Stimulated activated CD4-positive, alpha-beta T cell treated with anti-CD3 and anti-CD28 coated beads, Interleukin-12 subunit alpha, Interleukin-12 subunit beta, amount 100 ng/mL, for 24 hours (primary cell): ENCODE measurements around the gene PHRF1.
"Not testable (repeated sequence)": the region's sequence is repeated elsewhere in the genome, so short reads cannot be mapped to it uniquely, and the experiment has no call there.

Source experiments
- DNase-seq, 2 experiments: peaks; one replicate each; pipeline ENCODE4 v3.0.0-alpha.2; 2020; ENCODE audit warnings: low read depth in 2 of 2

PHRF1 gene

DNA sequence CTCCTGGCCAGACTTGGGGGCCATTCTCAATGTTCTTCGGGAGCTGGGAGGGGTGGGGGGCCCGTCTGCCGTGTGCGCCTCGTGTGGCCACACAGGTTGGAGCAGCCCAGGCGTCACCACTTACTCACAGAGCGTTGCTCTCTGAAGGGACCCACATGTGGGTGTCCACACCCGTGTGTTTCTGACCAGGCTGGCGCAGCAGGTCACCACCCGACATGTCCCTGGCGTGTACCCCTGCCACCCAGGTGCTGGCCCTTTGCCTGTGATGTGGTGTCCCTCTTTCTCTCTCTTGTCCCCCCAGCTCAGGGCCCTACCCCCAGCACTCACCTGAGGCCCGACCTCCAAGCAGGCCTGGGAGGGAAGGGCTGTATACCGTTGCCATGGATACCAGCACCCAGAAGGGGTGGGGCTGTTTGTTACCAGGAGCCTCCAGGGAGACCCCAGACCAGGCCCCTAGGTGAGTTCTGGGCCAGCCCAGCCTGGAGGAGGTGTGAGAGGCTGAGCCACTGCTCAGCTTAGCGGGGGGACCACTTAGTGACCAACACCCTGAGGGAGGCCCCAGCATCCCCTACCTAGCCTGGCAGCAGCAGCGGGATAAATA is 17.1 kb upstream of the PHRF1 start:
- DNase-seq = no peak

DNA sequence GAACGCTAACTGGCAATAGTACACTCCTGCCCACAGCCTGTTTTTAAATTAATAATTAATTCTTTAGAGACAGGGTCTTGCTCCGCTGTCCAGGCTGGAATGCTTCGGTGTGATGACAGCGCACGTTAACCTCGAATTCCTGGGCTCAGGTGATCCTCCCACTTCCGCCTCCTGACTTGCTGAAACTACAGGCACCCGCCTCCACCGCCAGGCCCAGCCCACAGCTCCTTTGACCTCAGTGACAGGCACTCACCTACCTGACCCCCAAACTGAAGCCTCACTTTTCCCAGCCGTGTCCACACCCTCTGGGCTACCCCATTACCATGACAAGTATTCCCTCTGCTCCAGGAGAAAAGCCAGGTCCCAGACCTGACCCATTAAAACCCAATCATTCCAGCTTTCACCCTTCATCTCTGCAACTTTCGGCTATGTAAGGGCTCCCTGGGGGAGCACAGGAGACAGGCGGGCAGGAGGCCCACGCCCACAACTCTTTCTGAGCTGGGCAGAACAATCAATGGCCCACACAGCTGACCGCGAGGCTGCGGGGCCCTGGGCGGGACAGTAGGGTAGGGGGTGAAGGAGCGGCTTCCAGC is 16.5 kb upstream of the PHRF1 start:
- no peak for DNase-seq

DNA sequence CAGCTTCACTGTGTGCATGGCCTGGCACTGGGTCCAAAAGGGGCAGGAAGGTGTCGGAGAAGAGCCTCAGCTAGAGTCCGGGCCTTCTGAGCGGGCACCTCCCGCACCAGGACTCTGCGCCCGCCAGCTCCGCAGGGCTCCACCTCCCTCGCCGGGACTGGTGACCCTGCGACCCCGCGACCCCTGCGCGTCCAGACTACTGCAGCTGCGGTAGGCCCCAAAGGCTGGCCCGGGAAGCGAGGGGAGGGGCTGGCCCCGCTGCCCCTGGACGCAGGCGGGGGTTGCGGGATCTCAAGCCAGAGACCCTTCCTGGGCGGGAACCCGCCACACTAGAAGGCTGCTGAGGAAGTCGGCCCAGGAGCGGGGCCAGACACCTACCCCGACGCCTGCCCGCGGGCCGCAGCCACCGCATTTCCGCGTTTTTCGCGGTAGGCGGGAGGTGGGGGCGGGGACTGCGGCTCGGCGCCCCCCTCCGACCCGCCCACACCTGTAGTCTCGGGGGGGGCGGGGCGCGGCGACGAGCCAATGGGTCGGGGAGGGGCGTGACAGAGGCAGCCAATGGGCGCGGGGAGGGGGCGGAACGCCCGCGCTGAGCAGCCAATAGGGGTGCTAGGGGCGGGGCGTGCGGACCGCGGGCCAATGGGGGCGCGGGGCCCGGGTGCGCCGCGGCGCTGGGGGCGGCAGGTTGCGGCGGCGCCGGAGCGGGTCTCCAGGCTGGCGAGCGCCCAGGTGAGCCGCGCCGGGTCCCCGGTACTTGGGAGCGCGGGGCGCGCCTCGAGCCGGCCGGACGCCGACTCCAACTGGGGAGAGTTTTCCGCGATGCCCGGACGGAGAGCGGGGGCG is 15.7 kb upstream of the PHRF1 start, which contains the start of the genes LMNTD2 and RASSF7:
TSS of gene LMNTD2 (minus strand) at position 434 of the 843 bp plus-strand sequence. CDS start at position 412, 22 bp downstream.
TSS of gene RASSF7 (plus strand) at position 666 of the 843 bp plus-strand sequence. CDS start 799 bp downstream, outside the sequence.
- DNase-seq = peak; percentile 90 to 94

DNA sequence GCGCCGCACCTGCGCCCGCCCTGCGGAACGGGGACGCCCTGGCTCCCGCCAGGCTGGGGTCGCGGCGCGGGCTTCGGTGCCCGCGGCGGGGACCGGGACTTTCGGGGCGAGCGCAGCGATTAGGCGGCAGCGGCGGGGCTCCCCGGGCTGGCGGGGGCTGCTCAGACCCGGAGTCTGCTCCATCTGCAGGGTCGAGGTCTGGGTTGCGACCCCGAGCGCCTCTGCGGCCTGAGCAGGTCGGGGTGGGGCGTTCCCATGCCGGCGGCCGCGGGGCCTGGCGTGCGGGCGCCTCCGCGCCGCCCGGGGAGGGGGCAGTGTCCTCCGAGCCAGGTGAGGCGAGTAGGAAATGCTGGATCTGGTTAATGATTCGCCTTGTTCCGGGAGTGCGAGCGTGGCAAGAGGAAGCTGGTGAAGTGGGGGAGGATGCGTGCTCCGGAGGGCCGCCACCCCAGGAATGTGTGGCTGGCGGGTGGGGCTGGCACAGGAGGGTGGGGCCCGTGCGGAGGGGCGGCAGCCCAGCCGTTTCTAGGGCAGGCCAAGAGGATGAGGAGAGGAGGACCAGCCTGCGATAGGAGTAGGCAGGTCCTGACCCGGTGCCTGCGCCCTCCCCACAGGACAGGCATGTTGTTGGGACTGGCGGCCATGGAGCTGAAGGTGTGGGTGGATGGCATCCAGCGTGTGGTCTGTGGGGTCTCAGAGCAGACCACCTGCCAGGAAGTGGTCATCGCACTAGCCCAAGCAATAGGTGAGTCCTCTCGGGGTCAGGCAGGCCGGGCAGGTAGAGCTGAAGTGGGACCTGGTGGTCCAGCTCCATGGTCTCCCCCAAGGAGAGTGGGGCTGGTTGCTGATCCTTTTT is 14.9 kb upstream of the PHRF1 start:
- no peak for DNase-seq

DNA sequence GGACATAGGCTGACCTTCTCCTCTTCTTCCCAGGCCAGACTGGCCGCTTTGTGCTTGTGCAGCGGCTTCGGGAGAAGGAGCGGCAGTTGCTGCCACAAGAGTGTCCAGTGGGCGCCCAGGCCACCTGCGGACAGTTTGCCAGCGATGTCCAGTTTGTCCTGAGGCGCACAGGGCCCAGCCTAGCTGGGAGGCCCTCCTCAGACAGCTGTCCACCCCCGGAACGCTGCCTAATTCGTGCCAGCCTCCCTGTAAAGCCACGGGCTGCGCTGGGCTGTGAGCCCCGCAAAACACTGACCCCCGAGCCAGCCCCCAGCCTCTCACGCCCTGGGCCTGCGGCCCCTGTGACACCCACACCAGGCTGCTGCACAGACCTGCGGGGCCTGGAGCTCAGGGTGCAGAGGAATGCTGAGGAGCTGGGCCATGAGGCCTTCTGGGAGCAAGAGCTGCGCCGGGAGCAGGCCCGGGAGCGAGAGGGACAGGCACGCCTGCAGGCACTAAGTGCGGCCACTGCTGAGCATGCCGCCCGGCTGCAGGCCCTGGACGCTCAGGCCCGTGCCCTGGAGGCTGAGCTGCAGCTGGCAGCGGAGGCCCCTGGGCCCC is 14.1 kb upstream of the PHRF1 start:
- DNase-seq = no peak

DNA sequence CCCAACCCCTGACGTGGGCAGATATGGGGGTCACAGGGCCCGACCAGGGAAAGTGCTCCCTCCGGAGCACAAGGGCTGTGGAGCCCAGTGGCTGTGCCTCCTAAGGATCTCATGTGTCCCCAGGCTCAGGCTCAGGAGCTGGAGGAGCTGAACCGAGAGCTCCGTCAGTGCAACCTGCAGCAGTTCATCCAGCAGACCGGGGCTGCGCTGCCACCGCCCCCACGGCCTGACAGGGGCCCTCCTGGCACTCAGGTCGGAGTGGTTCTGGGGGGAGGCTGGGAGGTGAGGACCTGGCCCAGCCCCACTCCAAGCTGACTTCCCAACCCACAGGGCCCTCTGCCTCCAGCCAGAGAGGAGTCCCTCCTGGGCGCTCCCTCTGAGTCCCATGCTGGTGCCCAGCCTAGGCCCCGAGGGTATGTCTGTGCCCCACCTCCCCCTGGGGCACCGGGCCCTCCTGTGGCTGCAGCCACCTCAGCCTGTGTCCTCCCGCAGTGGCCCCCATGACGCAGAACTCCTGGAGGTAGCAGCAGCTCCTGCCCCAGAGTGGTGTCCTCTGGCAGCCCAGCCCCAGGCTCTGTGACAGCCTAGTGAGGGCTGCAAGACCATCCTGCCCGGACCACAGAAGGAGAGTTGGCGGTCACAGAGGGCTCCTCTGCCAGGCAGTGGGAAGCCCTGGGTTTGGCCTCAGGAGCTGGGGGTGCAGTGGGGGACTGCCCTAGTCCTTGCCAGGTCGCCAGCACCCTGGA is 13.0 kb upstream of the PHRF1 start:
- no peak for DNase-seq

DNA sequence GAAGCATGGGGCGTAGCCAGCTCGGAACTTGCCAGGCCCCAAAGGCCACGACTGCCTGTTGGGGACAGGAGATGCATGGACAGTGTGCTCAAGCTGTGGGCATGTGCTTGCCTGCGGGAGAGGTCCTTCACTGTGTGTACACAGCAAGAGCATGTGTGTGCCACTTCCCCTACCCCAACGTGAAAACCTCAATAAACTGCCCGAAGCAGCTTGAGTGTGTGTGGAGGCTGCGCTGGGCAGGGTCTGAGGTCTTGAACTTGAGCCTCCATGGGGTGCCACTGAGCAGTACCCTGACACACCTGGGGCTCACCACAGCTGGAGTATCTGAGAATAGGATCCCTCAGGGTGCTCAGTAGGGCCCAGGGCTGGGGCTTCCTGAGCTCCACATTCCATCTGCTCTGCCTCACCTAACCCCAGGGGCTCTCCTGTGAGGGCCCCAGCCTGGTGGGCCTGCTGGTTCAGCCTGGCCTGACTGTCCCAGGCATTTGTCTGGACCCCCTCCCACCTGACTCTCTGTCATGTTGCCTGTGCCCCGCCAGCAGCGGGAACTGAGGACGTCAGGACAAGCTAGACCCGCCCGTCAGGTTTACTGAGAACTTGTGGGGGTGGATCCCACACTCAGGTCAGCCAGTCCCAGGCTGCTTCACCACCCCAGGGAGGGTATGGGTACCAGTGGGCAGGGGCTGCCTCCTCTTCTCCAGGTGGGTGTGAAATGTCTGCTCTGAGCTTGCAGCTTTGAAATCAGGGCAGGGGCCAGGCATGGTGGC is 12.3 kb upstream of the PHRF1 start:
- DNase-seq = no peak

DNA sequence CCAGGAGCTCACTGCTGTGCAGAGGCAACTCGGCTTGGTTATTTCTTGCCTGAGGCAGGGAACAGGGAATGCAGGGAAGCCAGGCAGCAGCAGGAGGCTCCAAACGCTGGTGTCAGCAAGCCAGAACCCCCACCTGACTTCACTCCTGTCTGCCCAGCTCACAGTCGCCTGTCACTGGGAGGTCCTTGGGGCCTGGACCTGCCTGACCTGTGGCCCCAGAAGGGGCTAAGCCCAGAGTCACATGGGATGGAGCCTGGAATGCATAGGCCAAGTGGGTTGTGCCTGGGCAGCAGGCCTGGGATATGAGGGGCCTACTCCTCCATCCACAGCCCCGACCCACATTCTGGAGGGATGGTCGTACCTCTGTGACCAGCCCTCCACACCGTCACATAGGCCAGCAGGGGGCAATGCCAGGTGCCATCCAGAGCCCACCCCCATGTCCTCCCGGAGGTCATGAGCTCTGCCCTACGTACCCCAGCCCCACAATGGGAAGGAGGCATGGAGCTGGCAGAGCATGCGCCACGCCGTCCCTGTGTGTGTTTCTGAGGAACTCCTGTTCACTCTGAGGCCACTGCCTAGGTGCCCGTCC is 10.3 kb upstream of the PHRF1 start:
- DNase-seq = no peak

DNA sequence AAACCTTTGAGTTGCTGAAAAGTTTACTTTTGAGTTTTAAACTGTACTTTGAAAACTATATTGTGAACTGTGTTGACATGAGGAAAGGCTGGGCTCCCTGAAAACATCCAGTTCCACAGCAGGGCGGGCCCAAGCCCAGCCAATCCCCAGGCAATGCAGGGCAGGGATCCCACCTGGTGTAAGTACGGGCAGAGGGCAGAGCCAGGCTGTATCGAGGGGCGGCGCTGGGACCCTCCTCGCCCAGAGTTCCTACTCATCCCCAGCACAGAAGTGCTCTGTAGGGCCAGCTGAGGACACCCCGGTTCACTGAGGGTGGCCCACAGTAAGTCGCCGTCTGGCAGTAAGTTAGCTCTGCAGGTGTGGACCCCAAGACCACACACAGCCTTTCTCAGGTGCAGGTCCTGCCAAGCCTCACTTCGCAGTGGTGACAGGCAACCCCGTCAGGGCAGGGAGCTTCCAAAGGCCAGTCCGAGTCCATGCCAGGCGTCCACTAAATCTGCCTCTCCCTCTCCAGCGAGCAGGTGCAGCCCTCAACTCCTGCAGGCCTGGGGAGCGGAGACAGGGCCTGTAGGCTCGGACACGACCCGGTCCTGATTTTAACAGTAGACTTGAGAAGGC is 9.2 kb upstream of the PHRF1 start:
- no peak for DNase-seq

DNA sequence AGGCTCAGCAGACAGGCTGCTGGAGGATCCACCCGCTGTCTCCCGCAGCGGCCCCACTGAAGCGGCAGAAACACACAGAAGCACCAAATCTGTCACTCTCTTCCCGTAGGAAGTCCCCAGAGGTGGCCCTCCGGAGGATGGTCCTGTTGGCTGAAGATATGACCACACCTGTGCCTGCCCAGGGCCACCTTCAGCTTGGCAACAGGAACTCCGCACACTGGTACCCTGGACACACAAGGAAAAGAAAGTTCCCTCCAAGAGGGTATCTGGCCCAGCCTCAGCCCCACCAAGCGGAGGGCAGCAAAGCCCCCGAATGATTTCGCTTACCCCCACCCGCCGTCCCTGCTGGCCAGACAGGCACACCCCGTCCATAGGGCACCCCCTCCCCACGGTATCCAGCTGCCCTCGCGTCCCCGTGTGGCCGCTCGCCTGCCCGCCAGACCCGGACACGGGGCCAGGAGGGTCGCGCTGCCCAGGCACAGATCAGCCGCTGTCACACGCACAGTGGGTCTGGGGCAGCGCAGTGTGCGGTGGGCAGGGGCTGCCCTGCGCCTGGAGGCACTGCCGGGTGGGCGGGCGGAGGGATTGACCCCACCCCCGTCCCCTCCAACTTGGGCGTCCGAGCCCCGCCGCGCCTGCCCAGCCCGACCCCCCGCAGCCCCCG is 8.5 kb upstream of the PHRF1 start:
- DNase-seq = no peak

DNA sequence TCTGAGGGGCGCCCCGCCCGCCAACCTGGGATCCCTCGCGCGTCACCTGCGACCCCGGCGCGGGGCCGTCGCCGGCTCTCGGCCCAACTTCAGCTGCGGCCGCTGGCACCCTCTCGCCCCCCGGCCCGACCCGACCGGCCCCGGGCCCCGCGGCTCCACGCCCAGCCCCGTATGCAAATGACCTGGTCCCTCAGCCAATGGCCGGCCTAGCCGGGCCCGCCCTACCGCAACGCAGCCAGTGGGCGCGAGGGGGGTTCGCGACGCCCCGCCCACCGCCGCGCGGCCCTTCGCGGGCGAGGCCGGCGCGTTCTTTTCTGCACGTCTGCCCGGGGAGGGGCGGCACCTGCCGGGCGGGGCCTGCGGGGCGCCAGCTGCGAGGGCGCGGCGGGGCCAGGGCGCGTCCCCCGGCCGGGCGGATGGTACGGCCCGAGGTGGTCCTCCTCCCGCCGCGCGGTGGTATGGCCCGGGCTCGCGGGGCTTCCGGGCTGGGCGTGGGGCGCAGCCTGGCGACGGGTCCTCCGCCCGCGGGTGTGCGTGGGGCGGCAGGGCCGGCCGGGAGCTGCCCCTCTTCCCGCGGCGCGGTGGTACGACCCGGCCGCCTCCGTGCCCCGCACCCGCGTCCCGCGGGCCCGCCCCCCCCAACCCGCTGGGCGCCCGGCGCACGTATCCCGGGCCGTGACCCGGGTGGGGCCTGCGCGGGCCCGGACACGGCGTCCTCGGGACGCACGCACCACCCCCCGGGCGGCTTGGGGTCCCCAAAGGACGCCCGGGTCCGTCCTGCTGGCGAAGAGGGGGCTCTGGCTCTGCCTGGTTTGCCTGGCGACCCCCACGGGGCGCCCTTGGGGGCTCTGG is 7.7 kb upstream of the PHRF1 start:
- DNase-seq = peak; percentile 77 to 86

DNA sequence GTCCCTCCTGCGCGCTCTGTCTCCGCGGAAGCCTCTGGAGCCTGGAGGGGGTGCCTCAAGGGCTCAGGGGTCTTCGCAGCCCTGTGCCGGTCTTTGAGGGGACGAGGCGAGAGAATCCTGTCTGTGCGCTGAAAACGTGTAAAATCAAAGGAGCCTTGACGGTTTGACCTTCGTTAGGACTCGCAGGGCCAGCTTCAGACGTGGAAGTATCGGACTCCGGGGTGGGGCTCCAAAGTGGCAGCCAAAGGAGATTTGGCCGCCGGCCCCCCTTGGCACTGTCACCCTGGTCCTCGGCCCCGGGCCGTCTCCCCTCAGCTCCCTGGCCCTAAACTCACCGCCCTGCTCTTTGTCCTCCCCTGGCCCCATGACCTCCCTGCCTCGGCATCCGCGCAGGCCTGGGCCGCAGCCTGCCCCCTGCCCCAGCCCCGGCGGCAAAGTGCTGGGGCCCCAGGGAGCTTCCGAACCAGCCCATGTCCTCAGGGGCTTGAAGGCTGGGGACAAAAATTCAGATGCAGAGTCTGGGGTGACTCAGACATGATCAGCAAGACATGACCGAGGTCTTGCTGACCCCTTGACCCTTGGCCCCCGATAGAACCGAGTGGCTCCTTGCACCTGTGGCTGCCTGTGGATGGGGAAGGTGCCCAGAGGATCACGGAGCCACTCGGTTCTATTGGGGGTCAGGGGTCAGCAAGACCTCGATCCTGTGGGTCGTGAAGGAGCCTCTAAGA is 6.9 kb upstream of the PHRF1 start:
- DNase-seq = no peak

DNA sequence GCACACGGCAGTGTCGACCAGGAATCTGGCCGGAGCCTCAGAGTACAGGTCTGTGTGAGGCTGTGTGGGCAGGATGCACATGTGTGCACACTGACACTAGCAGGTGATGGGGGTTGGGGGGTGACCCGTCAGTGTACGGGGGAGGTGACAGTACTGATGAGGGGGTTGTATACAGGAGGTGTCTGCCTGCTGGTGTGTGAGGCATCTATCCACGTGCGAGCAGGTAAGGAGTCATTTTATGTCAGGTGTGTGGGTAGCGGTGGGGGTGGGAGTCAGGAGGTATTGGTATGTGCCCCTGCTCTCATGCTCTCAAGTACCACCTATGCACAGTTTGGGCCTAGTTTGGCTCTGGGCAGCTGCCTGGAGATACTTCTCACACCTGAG is 4.5 kb upstream of the PHRF1 start:
- no peak for DNase-seq

DNA sequence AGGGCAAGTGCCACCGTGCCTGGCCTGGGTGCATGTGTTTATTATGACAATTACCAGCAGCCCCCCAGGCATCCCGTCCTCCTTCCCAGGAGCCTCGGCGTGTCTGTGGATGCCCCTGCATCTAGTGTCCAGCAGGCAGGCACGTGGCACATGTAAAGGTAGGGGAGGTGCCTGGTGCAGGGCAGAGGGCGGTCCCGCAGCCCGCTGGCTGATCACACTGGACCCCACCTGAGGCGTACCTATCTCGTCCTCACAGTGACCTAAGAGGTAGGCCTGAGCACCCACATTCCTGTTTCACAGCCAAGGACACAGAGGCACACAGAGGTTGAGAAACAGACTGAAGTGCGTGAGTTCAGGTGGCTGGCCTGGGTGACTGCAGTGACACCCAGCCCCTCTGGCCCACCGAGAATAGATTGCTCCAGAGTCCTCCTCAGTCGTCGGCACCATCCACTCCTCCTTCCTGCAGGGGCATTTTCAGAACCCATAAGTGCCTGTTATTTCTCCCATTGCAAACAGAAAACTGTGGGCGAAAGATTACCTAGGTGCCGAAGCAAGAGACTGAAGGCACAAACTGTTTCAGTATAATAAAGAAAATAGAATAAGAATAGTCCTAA is 3.0 kb upstream of the PHRF1 start:
- DNase-seq = no peak

DNA sequence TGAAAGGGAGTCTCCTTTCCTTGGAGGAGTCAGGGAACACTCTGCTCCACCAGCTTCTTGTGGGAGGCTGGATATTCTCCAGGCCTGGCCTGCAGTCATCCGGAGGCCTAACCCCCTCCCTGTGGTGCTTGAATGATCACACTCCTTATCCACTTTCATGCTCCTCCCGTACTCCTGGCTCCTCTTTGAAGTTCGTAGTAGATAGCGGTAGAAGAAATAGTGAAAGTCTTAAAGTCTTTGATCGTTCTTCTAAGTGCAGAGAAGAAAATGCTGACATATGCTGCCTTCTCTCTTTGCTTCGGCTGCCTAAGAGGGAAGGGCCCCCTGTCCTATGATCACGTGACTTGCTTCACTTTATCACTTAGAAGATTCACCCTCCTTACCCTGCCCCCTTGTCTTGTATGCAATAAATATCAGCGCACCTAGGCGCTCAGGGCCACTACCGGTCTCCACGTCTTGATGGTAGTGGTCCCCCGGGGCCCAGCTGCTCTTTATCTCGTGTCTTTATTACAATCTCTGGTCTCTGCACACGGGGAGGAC is 2.2 kb upstream of the PHRF1 start:
- DNase-seq = not testable (repeated sequence)

DNA sequence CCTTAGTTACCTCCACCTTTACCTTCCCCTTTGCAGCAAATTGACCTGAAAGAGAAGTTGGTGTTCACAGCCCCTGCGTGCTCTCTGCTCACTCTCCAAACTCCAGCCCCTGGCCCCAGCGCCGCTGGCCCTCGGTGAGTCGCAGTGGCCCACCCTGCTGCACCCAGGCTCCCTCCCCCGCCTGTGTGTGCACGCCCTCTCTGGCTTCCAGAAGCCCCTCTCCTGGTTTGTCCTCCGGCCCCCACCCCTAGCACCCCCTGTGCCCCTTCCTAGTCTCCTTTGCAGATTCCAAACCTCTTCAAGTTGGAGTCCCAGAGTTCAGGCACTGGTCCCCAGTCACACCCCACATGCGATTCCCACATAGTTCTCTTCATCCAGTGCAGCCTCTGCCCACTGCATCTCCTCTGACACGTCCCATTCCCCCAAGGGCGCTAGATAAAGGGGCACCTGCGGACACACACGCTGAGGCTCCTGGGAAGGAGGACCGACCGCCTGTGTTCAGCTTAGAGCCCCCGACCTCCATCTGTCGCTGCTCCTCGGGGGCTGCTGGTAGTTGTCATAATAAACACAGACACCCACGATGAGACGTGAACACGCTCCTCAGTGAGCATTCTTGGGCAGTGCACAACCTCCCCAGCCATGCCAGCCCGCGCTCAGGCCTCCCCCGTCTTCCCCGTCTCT is 1.5 kb upstream of the PHRF1 start:
- DNase-seq = no peak
